Measurements from ENCODE around the gene ADAM12.

DNA sequence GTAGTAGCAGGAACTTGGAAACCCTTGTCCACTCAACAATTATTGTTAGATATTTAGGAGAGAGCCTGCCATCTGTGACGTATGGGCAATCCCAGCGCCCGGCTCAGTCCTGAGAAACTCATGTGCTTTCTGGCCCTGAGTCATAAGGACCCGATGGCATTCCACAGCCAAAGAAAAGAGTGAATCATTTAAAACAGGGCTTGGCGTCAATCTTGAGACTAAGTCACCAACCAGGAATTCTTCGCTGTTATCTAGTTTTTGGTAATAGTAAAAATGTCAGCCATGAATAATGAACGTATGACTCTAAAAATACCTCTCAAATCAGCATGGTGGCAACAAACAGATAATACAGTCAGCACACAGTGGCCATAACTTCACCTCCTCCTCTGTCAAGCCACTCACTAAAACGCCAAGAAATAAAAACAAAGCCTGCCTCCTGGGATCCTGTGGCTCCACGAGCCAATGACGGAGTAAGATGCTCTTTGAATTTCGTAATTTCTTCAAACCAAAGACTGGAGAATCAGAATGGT, 140.8 kb downstream of the ADAM12 start:
- TF ChIP-seq POLR2AphosphoS5 (IDR thresholded peaks at IDR 0.05; ENCODE audit: insufficient read depth, low read depth, low read length) (no peak), POLR2A (IDR thresholded peaks at IDR 0.05; ENCODE audit: low read depth, low read length) (no peak), EZH2 (IDR thresholded peaks at IDR 0.05; ENCODE audit: borderline replicate concordance, low read depth, low read length, severe bottlenecking) (no peak)
- TF ChIP-seq, protein P1, sequence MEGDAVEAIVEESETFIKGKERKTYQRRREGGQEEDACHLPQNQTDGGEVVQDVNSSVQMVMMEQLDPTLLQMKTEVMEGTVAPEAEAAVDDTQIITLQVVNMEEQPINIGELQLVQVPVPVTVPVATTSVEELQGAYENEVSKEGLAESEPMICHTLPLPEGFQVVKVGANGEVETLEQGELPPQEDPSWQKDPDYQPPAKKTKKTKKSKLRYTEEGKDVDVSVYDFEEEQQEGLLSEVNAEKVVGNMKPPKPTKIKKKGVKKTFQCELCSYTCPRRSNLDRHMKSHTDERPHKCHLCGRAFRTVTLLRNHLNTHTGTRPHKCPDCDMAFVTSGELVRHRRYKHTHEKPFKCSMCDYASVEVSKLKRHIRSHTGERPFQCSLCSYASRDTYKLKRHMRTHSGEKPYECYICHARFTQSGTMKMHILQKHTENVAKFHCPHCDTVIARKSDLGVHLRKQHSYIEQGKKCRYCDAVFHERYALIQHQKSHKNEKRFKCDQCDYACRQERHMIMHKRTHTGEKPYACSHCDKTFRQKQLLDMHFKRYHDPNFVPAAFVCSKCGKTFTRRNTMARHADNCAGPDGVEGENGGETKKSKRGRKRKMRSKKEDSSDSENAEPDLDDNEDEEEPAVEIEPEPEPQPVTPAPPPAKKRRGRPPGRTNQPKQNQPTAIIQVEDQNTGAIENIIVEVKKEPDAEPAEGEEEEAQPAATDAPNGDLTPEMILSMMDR (IDR thresholded peaks at IDR 0.05; ENCODE audit: extremely low read depth in 1 of 2, insufficient read depth in 1 of 2, low read depth in 1 of 2, low read length in 2 of 2) = no peak
